ENCODE data around the gene SMIM24.
"Not testable (repeated sequence)": the region's sequence is repeated elsewhere in the genome, so short reads cannot be mapped to it uniquely, and the experiment has no call there.

Gene SMIM24

DNA sequence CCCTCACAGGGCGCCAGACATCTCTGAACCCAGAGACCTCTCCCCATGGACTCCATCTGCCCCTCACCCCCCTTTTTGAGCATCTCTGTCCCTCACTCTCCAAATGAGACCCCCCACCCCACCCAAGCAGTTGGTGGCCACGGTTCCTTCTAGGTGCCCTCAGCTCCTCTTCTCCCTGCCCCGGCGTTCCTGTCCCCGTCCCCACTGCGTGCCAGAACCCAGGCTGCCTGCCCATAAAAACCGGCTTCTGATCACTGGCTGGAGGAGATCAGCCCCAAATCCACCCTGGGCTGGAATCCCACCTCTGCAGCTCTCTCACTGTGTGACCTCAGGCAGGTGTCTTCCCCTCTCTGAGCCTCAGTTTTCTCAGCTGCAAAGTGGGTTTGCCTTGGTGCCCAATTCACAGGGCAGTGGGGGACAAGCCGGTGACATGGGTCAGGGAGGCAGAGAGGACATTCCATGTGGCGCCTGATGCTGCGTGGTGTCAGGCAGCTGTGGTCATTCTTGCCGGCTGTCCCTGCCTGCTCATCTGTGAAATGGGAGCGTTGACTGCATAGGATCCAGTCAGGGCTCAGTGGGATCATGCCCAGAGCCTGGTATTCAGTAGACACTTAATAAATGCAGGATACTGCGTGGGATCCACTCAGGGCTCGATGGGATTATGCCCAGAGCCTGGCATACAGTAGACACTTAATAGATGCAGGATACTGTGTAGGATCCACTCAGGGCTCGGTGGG is 25.5 kb downstream of the SMIM24 start:
- DNase-seq, result no peak

DNA sequence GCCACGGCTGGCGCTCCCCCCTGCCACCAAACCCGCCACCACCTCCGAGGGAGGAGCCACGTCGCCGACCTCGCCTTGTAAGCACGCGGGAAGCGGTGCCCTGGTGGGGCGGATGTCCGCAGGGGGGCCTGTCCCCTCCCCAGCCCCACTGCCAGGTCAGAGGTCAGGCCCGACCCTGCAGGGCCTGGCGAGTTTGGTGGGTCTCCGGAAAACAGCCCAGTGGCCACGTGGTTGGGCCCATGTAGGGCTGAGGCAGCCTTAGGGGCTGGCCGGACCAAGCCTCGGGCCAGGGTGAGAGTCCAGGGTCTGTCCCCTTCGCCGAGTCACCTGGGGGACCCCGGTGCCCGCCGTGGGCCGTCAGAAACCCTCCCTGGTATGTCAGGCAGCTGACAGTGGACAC is 26.5 kb downstream of the SMIM24 start:
- DNase-seq, result no peak

DNA sequence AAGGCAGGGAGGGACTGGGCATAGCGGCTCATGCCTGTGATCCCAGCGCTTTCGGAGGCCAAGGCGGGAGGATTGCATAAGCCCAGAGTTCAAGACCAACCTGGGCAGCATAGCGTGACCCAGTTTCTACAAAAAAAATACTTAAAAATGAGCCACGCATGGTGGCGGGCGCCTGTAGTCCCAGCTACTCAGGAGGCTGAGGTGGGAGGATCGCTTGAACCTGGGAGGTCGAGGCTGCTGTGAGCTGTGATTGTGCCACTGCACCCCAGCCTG is 27.4 kb downstream of the SMIM24 start:
- DNase-seq, result not testable (repeated sequence)

DNA sequence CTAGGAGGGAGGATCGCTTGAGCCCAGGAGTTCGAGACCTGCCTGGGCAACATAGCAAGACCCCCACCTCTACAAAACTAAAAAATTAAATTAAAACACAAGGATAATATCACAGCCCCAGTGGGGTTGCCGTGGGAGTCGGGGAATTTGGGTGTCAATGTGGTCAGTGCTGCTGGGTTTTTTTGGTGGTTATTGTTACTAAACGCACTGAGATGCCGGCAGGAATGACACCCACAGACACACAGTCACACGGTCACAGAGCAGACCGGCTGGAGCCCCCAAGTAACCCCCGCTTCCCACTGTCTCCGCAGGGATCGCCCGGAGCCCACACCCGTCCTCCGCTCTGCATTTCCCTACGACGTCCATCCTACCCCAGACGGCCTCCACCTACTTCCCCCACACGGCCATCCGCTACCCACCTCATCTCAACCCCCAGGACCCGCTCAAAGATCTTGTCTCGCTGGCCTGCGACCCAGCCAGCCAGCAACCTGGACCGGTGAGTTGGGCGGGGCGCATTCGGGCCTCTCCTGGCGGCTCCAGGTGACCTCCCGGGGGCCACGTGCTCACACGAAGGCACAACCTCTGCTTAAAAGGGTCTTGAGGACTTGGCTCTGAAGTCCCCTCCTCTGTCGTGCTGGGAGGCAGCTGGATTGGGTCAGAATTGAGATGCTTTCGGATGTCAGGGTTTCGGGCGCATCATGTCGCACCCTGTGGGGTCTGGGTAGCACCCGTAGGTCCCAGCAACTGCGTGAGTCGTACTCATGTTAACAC is 28.0 kb downstream of the SMIM24 start:
- peak; percentile 57 to 89 for DNase-seq

DNA sequence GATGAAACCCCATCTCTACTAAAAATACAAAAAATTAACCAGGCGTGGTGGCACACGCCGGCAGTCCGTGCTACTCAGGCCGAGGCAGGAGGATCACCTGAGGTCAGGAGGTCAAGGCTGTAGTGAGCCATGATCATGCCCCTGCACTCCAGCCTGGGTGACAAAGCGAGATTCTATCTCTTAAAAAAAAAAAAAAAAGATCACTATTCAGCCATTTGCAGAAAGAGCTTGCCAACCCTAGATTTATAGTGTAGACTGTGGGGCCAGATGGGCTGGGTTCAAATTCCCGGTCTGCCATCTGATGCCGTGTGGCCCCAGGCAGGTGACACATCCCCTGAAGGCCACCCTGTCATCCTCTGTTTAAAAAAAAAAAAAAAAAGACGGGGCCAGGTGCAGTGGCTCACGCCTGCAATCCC is 28.9 kb downstream of the SMIM24 start:
- DNase-seq, result no peak

DNA sequence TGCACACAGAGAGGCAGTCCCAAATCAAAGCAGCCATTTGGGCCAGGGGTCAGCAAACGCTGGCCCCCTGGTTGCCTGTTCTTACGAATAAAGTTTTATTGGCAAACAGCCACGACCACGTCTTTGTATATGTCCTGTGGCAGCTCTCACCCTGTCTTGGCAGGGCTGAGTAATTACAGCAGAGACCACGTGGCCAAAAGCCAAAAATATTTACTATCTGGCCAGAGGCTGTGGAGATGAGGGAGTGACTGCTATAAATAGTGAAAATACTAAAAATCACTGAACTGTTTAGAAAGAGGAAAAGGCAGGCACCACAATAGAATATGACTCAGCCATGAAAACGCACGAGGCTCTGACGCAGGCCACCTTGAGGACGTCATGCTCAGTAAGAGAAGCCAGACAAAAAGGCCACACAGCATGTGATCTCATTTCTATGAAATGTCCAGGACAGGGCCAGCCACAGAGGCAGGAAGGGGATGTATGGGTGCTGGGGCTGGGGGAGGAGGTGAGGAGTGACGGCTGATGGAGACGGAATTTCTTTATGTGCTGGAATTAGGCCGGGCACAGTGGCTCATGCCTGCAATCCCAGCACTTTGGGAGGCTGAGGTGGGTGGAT is 29.4 kb downstream of the SMIM24 start:
- DNase-seq, result peak; percentile 93 to 99

DNA sequence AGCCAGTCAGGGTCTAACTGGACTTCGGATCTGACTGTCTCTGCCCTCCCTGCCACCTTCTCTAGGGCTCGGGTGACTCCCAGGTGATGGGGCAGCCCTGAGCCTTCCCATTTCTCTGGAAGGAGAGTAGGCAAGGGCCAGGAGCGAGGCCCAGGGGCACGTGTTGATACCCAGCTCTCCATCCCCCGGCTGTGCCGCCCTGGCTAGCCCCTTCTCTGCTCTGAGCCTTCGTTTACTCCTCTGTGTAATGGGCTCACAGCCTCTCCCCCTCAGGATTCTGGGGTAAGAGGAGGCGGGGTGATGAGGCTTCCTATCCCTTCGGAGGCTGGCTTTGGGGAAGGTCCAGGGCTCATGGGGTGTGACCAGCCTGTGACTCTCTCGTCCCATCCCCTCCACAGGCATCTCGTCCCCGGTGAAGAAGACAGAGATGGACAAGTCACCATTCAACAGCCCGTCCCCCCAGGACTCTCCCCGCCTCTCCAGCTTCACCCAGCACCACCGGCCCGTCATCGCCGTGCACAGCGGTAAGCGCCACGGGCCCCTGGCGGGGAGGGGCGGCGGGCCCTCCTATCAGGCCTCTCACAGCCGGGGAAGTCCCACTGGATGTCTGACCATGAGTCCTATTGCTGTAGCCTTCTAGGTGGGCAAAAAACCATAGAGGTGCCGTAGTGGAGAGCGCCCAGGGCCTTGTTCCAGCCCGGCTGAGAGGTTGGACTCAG is 31.6 kb downstream of the SMIM24 start:
- DNase-seq, result no peak

DNA sequence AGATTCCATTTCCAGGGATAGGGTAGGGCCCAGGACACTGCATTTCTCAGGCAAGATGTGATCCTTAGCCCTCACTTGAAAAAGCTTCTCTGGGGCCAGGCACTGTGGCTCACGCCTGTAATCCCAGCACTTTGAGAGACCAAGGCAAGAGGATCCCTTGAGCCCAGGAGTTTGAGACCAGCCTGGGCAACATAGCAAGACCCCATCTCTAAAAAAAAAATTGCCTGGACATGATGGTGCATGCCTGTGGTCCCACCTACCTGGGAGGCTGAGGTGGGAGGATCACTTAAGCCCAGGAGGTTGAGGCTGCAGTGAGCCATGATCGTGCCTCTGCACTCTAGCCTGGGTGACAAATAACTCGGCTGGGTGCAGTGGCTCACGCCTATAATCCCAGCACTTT is 33.7 kb downstream of the SMIM24 start:
- not testable (repeated sequence) for DNase-seq

DNA sequence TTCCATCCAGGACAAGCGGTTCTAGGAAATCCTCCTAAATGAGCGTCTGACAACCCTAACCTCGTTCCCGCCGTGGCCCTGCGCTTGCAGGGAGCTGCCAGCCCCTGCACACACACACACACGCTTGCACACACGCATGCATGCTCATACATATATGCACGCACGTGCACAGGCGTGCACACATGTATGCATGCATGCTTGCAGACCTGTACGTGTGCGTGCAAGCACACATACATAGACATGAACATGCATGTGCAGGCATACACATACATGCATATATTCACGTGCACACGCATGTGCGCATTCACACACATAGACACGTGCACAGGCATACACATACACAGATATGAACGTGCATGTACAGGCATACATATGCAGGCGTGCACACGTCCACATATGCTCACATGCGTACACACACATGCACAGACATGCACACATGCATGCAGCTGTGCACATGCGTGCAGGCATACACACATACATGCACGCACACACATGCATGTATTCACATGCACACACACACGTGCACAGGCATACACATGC is 35.6 kb downstream of the SMIM24 start:
- no peak for DNase-seq

DNA sequence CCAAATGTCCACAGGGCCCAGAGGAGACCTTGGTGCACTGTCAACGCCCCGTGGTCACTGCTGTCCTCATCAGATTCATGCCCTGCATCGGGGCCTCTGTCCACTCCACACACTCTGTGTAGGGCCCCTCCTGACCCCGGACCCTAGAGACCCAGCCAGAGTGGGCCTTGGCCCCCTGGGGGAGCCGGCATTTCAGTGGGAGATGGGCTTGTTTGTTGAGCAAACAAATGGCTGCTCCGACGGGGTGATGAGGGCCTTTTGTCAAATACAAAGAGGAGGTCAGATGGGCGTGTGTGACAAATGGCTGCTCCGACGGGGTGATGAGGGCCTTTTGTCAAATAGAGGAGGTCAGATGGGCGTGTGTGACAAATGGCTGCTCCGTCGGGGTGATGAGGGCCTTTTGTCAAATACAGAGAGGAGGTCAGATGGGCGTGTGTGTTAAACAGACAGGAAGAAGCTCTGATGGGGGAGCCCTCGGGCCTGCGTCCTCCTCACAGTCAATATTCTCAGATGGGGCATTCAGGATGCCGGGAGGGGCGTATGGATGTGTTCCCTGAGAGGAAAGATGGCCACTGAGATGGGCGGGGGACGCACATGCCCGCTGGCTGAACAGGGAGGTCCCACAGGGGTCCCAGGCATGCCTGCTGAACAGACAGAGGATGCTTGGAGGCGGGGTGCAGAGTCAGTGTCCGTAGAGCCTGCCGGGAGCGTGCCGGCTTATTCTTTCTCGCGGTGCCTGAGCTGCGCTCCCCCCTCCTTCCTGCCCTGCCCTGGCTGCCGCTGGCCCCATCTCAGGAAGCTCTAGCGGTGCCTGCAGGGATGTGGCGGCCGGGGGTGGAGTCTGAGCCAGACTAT is 36.3 kb downstream of the SMIM24 start:
- DNase-seq, result no peak

DNA sequence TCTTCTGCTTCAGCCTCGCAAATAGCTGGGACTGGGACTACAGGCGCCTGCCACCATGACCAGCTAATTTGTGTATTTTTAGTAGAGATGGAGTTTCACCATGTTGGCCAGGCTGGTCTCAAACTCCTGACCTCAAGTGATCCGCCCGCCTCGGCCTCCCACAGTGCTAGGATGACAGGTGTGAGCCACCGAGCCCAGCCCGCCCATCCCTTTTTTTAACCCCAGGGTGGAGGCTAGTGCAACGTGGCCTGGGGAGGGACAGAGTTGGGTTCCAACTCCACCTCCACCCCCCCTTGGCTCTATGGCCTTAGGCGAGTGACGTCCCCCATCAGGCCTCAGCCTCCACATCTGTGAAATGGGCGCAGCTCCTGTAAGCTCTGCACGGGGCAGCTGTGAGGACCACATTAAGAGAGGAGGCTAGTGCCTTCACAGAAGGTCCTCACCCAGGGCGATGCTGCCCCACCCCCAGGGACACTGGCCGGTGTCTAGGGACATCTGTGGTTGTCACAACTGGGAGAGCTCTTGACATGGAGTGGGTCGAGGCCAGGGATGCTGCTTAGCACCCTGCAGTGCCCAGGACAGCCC is 37.7 kb downstream of the SMIM24 start:
- no peak for DNase-seq

DNA sequence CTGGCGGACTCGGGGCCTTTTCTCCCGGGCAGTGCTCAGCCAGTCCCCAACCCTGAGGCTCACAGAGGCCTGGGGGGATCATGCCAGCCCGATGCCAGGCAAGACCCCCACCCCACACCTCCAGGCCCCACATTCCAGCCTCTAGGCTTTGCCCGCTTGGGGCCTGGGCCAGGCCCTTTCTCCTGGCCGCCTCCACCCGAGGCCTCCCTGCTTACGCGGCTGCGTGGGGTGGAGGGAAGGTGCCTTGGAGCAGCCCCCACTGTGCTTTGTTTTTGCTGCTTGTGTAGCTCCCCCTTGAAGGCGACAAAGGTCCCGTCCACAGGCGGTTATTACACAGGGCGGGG is 38.4 kb downstream of the SMIM24 start:
- DNase-seq, result no peak

DNA sequence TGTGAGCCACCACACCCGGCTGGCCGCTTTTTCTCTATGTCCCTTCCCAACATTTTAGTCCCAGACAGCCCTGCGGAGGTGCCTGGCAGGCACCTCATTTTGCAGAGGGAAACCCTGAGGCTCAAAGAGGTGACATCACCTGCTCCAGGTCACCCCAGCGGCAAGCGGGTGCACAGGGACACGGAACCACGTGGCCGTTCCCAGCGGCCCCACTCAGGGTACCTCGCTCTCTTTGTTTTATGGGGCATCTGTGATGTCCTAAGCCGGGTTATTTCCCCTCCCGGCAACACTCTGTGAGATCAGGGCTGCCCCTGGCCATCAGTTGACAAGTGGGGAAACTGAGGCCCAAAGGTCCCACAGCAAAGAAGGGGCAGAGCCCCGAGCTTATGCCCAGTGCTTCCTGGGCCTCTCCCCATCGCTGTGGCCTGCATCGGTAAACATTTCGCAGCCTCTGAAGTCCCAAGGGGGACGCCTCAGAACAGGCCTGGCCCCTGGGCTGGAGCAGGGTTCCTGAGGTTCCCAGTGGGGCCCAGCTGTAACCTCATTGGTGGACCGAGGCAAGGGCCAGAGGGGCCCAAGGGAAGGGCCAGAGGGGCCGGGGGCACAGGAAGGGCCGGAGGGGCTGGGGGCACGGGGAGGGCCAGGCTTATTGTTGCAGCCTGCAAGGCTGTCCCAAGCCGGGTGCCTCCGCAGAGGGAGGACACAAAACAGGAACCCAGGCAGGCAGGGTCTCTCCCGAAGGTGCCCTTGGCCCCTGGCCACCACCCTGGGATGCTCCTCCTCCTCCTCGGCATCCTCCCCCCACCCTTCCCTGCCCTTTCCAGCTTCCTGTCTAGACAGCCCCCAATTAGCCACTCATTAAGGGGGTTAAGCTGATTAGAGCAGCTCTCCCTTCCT is 39.0 kb downstream of the SMIM24 start:
- DNase-seq, result no peak

DNA sequence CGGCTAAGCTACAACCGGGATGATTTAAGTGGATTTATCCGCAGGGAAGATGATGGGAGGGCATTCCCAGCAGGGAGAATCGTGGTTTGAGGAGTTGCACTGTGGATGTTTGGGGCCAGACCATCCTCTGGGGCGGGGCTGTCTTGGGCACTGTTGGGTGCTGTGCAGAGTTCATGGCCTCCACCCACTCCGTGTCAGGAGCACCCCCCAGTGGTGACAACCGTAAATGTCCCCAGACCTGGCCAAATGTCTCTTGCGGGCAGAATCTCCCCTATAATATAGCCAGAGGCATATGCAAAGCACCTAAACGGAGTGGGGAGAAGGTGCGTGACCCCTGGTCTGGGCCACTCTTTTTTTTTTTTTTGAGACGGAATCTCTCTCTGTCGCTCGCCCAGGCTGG is 40.2 kb downstream of the SMIM24 start:
- peak; percentile 51 to 91 for DNase-seq

DNA sequence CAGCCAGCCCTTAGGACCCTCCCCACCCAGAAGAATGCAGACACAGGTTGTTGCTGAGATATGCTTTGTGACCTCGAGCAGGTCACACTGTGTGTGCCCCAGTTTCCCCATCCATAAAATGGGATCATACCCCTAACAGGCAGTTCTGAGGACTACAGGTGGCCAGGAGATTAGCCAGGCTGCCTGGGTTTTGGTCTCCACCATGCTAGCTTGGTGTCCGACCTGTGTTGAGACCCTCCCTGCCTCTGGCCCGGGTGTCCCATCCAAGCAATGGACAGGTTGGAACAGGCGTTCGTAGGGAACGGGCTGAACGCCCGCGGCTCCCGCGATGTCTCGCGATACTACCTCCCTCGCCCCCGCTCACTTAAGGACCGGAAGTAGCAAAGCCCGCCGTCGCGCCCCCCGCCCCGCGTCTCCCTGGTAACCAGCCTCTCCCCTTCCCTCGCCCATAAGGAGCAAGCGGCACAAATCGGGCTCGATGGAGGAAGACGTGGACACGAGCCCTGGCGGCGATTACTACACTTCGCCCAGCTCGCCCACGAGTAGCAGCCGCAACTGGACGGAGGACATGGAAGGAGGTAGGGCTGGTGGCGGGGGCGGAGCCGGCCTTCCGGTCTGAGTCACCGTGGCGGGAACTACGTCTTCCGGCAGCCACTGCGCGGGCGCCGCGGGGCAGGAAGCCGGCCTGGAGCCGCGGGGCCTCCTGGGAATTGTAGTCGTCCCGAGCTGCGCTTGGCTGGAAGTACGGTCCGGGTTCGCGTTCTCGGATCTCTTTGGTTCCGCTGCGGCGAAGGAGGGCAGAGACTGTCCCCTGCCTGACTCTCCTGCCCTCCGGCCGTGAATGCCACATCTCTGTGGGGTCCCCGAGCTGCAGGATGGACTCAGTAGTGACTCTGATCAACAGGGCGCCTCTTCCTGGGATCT is 45.4 kb downstream of the SMIM24 start:
- DNase-seq, result peak; percentile 98

DNA sequence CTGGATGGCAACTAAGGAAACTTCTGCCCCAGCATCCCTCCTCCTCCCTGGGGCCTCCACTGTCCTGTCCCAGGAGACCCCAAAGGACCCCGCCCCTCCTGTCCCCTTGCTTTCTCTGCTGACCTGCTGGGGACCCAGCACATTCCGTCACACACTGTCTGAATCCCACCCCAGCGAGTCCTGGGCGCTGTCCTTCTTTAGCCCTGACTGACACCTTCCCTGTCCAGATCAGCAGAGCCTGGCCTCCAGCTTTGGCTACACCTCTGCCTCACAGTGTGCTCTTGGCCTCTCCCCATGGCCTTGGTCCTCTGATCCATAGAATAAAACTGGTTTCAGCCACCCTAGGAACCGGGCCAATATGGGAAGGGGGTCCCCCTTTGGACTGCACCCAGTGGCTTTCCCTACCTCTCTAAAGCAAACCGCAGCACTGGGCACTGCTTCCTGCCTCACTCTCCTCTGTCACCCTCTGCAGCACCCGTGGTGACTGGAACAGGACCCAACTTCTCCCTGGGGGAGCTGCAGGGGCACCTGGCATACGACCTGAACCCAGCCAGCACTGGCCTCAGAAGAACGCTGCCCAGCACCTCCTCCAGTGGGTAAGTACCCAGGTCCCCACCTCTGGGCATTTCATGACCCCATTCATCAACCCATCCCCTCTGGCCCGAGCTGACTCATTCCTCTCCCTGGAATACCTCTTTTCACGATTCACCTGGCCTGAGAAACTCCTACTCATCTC is 46.4 kb downstream of the SMIM24 start:
- no peak for DNase-seq

DNA sequence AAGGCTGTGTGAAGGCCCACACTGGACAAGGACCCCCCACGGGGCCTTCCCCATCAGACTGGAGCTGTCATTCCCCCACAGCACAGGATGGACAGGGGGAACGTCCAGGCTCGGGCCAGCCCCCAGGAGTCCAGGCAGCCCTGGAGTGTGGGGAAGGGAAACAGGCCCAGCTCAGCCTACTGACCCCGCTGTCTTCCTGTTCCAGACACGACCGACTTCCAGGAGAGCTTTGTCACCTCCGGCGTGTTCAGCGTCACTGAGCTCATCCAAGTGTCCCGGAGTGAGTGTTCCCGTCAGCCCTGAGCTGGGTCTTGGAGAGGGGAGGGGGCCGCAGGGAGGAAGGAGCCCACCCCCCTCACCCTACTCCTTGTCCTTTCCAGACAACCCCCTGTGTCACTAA is 47.0 kb downstream of the SMIM24 start:
- DNase-seq, result no peak

DNA sequence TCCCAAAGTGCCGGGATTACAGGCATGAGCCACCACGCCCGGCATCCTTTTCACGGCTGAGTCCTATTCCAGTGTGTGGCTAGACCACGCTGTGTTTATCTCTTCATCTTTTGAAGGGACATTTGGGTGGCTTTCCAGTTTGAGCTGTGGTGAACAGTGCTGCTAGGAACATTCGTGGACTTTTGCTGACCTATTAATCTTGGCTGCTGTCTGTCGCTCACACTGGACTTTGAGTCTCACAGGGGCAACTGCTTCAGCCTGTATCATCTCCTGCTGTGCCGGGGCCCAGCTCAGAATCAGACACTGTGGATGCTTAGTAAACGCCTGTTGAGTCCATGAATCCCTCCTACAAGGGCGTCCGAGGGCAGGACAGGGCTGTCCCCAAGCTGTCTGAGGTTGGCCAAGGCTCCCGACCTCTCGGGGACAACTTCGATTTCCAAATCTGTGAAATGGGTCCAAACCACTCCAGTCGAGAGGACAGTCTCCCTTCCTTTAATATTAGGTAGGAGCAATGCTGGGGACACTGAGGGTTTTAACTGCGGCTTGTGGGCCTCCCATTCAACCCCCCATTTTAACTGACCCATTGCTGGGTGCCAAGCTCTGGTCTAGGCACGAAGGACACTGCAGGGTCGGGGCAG is 48.4 kb downstream of the SMIM24 start:
- no peak for DNase-seq

DNA sequence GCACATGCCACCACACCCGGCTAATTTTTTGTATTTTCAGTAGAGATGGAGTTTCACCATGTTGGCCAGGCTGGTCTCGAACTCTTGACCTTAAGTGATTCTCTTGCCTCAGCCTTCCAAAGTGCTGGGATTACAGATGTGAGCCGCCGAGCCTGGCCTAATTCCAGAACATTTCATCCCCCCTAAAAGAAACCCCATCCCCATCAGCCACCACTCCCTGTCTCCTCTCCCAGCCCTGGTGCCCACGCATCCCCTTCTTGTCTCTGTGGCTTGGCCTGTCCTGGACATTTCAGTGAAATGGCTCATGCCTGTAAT is 50.0 kb downstream of the SMIM24 start:
- DNase-seq, result not testable (repeated sequence)

Measured in inflammatory macrophage treated with lipopolysaccharide for 1 hour (primary cell).